ENCODE measurements around the gene NCOA6.

DNA sequence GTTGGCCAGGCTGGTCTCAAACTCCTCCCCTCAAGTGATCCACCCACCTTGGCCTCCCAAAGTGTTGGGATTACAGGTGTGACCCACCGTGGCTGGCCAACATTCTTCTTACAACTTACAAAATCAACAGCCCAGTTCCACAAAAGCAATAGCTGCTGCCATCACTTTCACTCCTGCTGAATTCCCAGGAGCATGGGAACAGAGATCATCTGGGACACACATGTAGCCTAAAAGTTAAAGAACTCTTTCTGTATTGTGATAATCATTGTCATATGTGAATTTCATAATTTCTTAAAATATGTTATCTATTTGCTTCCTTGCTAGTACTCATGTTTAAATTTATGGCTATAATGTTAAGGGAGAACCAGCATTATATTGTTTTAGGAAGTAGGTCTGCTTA is 51.7 kb downstream of the NCOA6 start:
- TF ChIP-seq SUZ12 (IDR thresholded peaks at IDR 0.05; ENCODE audit: extremely low read depth, insufficient read depth, insufficient read length) (no peak), ZNF274 (IDR thresholded peaks at IDR 0.05; ENCODE audit: low read depth, low read length) (no peak), YY1 (IDR thresholded peaks at IDR 0.05; ENCODE audit: insufficient read depth, insufficient read length) (no peak)
